HepG2 (cell line): Measurements from ENCODE around the gene SIRPB1. TPM values are rescaled to one million over a fixed set of nuclear protein-coding genes. Genes with fewer than 3 reads are reported as not detected.

ENCODE experiments used
- ATAC-seq: fragments of 200-7000 bp; cut with Tn5 transposase; 3 replicates; pipeline ENCODE4 v1.9.1; 2020; ENCODE audit warnings: mild to moderate bottlenecking, moderate library complexity
- BruUV-seq: library from RNA; stranded (reverse); fragments of 400-500 nt; replicated peaks from 2 replicates; lab custom pipeline; 2021; lab: Mats Ljungman, UMichigan
- CTCF ChIA-PET: fragments of 300-600 bp; formaldehyde crosslinking; extraction: SDS; loops from one replicate; lab custom pipeline; 2021; ENCODE audit warnings: low total read pairs, inconsistent platforms, low intra/inter-chr PET ratio; lab: Yijun Ruan, JAX
- POLR2A ChIA-PET: fragments of 350-600 bp; sonication (Branson Sonifier 250); formaldehyde crosslinking; loops from one replicate; lab custom pipeline; 2020; ENCODE audit warnings: antibody characterized with exemption, inconsistent platforms; lab: Yijun Ruan, JAX
- DNase-seq: peaks from one replicate; pipeline ENCODE4 v3.0.0-alpha.2; 2015; ENCODE audit warnings: low spot score
- FAIRE-seq: peaks from 3 replicates; lab custom pipeline; 2011; peaks lifted over from hg19 to GRCh38; lab: Jason Lieb, UNC
- H2AFZ ChIP-seq: one replicate; pipeline ENCODE4 v1.6.1; 2011; ENCODE audit warnings: low read length, inconsistent platforms
- H3K27ac ChIP-seq: fragments of 300-600 bp; 3 replicates; pipeline ENCODE4 v1.8.0; 2011; ENCODE audit warnings: mixed run types, mild to moderate bottlenecking, mixed read lengths, low read length, inconsistent platforms; ENCODE audit not compliant: insufficient read depth; ENCODE audit errors: extremely low read length
- H3K27me3 ChIP-seq, 2 experiments: fragments of 200-600 bp in 1 of 2; 2 replicates in 1 of 2; 3 replicates in 1 of 2; pipeline versions ENCODE4 v1.6.0 to v1.8.0; 2011; ENCODE audit warnings: low read length in 2 of 2, mild to moderate bottlenecking in 2 of 2, moderate library complexity in 2 of 2, inconsistent platforms in 1 of 2; ENCODE audit not compliant: insufficient read depth in 2 of 2, control insufficient read depth in 1 of 2
- H3K36me3 ChIP-seq, 2 experiments: fragments of 200-600 bp in 1 of 2; replicated peaks in 1 of 2; 2 replicates in 1 of 2; 3 replicates in 1 of 2; pipeline versions ENCODE4 v1.5.1 to v1.8.0; 2011; ENCODE audit warnings: low read length in 2 of 2, inconsistent platforms in 1 of 2; ENCODE audit not compliant: insufficient read depth in 2 of 2, control insufficient read depth in 1 of 2
- H3K4me1 ChIP-seq: 2 replicates; pipeline ENCODE4 v1.5.1; 2012; ENCODE audit warnings: low read length, inconsistent platforms; ENCODE audit not compliant: insufficient read depth
- H3K4me2 ChIP-seq: 2 replicates; pipeline ENCODE4 v1.6.0; 2011; ENCODE audit warnings: low read depth, low read length, inconsistent platforms
- H3K4me3 ChIP-seq, 3 experiments: fragments of 200-600 bp in 1 of 3; sonication (generic), shearing (Covaris generic) in 1 of 3; replicated peaks in 1 of 3; 2 replicates each; pipeline ENCODE4 v1.5.1; 2011 to 2016; ENCODE audit warnings: low read length in 3 of 3, inconsistent platforms in 2 of 3, low read depth in 2 of 3, mild to moderate bottlenecking in 2 of 3, control low read depth in 1 of 3, mixed read lengths in 1 of 3; ENCODE audit not compliant: insufficient read depth in 1 of 3
- H3K79me2 ChIP-seq: one replicate; pipeline ENCODE4 v1.6.1; 2011; ENCODE audit warnings: low read length, inconsistent platforms; ENCODE audit not compliant: insufficient read depth
- H3K9ac ChIP-seq: 2 replicates; pipeline ENCODE4 v1.6.0; 2011; ENCODE audit warnings: mild to moderate bottlenecking, low read depth, low read length, inconsistent platforms; ENCODE audit not compliant: insufficient read depth
- H3K9me3 ChIP-seq: 2 replicates; pipeline ENCODE4 v1.5.1; 2012; ENCODE audit warnings: mild to moderate bottlenecking, low read length
- H4K20me1 ChIP-seq: 2 replicates; pipeline ENCODE4 v1.6.0; 2011; ENCODE audit warnings: inconsistent platforms, mild to moderate bottlenecking, low read length, moderate library complexity; ENCODE audit not compliant: insufficient read depth
- GATAD2A ChIP-seq: IDR thresholded peaks from 2 replicates; pipeline ENCODE4 v1.6.1; 2016
- SP140L ChIP-seq: sonication (generic); formaldehyde crosslinking; IDR thresholded peaks from 2 replicates; pipeline ENCODE4 v1.4.0; 2020; ENCODE audit warnings: missing genetic modification reagents, borderline replicate concordance
- TBX2 ChIP-seq: sonication (generic); formaldehyde crosslinking; IDR thresholded peaks from 2 replicates; pipeline ENCODE4 v1.5.0; 2020; ENCODE audit warnings: missing genetic modification reagents, mild to moderate bottlenecking, borderline replicate concordance
- ZNF317 ChIP-seq: sonication (generic); formaldehyde crosslinking; IDR thresholded peaks from 2 replicates; pipeline ENCODE4 v1.5.0; 2020; ENCODE audit warnings: mild to moderate bottlenecking, missing genetic modification reagents
- WGBS: methylation state at CpG from one replicate; pipeline ENCODE4 v1.1.6; 2017; ENCODE audit warnings: low lambda C conversion rate; 5-methylcytosine and 5-hydroxymethylcytosine counted together
- in situ Hi-C: cut with HindIII; loops from 2 replicates; pipeline ENCODE4 v1.10.0; 2017; ENCODE audit warnings: low pct_unique_long_range_greater_than_20kb; ENCODE audit not compliant: extremely low pct_ligation_motif_present
- intact Hi-C: fragments of 100-400 bp; cut with micrococcal nuclease; formaldehyde crosslinking; loops from one replicate; pipeline ENCODE4 v1.10.0; 2022; ENCODE audit not compliant: unreplicated experiment
- polyA plus RNA-seq, 8 experiments: library from polyadenylated mRNA; depleted of rRNA in 3 of 8; stranded (reverse) in 7 of 8; unstranded in 1 of 8; fragments of >200 nt; fragmentation: Illumina TruSeq in 4 of 8; extraction: Trizol in 4 of 8; gene quantifications; 2 replicates each; pipeline versions ENCODE4 v1.2.1 to v1.2.3, GENCODE V29; 2011 to 2016; ENCODE audit warnings: low read depth in 4 of 8, missing spikeins in 1 of 8, mixed read lengths in 1 of 8; ENCODE audit not compliant: insufficient read depth in 1 of 8
- total RNA-seq, 5 experiments: library from RNA; depleted of rRNA; stranded (reverse); fragments of >200 nt; fragmentation: Illumina TruSeq; extraction: Trizol; gene quantifications; 2 replicates each; pipeline ENCODE4 v1.2.3, GENCODE V29; 2016; ENCODE audit warnings: low read depth in 1 of 5
- TF ChIP-seq, protein P1 (sequence below): IDR thresholded peaks from 2 replicates; pipeline ENCODE4 v1.6.1; 2016; ENCODE audit warnings: low read depth, missing genetic modification reagents, missing compliant biosample characterization

SIRPB1 gene
- total and polyA plus RNA-seq, 2 of the 13 experiments (the other 11 are each of a cell fraction or from before 2014, with no cell fraction given): 0.41 to 1.4 TPM

DNA sequence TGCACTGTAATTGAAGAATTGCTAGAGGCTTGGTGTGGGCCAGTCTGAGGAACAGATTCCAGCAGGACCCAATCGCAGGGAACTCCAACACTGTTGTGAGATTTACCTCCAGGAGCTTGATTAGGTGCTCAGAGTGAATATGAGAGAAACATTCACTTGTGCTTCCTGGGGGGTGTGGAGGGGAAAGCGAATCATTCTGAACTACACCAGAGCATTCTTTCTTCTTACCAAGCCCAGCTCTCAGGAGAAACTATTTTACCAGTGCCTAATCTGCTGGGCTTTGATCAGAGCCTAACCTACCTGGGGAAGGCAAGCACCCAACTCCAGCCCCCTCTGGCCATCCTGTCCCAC, 7.4 kb upstream of the SIRPB1 start:
- no peak overlapping the region for H3K9ac ChIP-seq
- no peak overlapping the region for H3K4me2 ChIP-seq
- POLR2A ChIA-PET: no interaction called here
- FAIRE-seq: no peak
- H3K9me3 ChIP-seq: no peaks in the 10 kb centered on the region
- intact Hi-C loops: no loop called here
- 14% methylated on average over 2 of the region's 2 CpGs for WGBS
- in situ Hi-C loops: no loop called here
- no peaks in the 10 kb centered on the region for H3K4me1 ChIP-seq
- H3K4me3 ChIP-seq: no peak overlapping the region
- no peak overlapping the region for H2AFZ ChIP-seq
- TF ChIP-seq, protein P1, sequence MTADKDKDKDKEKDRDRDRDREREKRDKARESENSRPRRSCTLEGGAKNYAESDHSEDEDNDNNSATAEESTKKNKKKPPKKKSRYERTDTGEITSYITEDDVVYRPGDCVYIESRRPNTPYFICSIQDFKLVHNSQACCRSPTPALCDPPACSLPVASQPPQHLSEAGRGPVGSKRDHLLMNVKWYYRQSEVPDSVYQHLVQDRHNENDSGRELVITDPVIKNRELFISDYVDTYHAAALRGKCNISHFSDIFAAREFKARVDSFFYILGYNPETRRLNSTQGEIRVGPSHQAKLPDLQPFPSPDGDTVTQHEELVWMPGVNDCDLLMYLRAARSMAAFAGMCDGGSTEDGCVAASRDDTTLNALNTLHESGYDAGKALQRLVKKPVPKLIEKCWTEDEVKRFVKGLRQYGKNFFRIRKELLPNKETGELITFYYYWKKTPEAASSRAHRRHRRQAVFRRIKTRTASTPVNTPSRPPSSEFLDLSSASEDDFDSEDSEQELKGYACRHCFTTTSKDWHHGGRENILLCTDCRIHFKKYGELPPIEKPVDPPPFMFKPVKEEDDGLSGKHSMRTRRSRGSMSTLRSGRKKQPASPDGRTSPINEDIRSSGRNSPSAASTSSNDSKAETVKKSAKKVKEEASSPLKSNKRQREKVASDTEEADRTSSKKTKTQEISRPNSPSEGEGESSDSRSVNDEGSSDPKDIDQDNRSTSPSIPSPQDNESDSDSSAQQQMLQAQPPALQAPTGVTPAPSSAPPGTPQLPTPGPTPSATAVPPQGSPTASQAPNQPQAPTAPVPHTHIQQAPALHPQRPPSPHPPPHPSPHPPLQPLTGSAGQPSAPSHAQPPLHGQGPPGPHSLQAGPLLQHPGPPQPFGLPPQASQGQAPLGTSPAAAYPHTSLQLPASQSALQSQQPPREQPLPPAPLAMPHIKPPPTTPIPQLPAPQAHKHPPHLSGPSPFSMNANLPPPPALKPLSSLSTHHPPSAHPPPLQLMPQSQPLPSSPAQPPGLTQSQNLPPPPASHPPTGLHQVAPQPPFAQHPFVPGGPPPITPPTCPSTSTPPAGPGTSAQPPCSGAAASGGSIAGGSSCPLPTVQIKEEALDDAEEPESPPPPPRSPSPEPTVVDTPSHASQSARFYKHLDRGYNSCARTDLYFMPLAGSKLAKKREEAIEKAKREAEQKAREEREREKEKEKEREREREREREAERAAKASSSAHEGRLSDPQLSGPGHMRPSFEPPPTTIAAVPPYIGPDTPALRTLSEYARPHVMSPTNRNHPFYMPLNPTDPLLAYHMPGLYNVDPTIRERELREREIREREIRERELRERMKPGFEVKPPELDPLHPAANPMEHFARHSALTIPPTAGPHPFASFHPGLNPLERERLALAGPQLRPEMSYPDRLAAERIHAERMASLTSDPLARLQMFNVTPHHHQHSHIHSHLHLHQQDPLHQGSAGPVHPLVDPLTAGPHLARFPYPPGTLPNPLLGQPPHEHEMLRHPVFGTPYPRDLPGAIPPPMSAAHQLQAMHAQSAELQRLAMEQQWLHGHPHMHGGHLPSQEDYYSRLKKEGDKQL (CRISPR knock-in tag): no peak
- TF ChIP-seq GATAD2A (CRISPR knock-in tag) (no peak), TBX2 (no peak), ZNF317 (CRISPR knock-in tag) (no peak), SP140L (CRISPR knock-in tag) (no peak)
- H4K20me1 ChIP-seq: no peaks in the 10 kb centered on the region
- BruUV-seq: no TSS peak
- ATAC-seq: no peak
- no peaks in the 10 kb centered on the region for H3K36me3 ChIP-seq
- no peak for DNase-seq
- H3K79me2 ChIP-seq: no peaks in the 10 kb centered on the region
- no peak overlapping the region for H3K27ac ChIP-seq
- H3K27me3 ChIP-seq: peaks cover 0 to 6% of the 10 kb centered on the region in 2 experiments; a peak in 2 of 5 replicates
- CTCF ChIA-PET: no interaction called here
